ENCODE results near the gene CAMK1D. TPM values are rescaled to one million over a fixed set of nuclear protein-coding genes. Genes with fewer than 3 reads are reported as not detected.

CAMK1D gene
- total RNA-seq, 4 donors from 2014 or later, result 13.5 to 21.4 (median 15.7) TPM

- Histone ChIP-seq H3K36me3 (no peaks in the 10 kb centered on the region), H3K4me1 (no peaks in the 10 kb centered on the region), H3K9me3 (no peaks in the 10 kb centered on the region), H3K27me3 (no peaks in the 10 kb centered on the region), H3K4me3 (no peak overlapping the region), H3K27ac (no peak overlapping the region)
- in situ Hi-C loops (cut with MboI; ENCODE audit: low pct_ligation_motif_present in 1 of 4, low pct_unique_long_range_greater_than_20kb in 1 of 4, low sequenced_read_pairs in 3 of 4) (no loop called here), intact Hi-C loops (cut with DNase I; ENCODE audit: low total_unique reads) (no loop called here)
- no peak for TF ChIP-seq CTCF (IDR thresholded peaks at IDR 0.05)
- TF ChIP-seq POLR2A (IDR thresholded peaks at IDR 0.05), result no peak
- no peak for TF ChIP-seq POLR2AphosphoS5 (IDR thresholded peaks at IDR 0.05)
- TF ChIP-seq EP300 (IDR thresholded peaks at IDR 0.05; ENCODE audit: low read depth), result no peak
- 93% methylated on average over 5 of the region's 5 CpGs; no CpG with 5 or more reads in 1 of the 2 donors for WGBS, 2 donors (ENCODE audit: low coverage in 1 of 2)
- DNase-seq, result no peak
These were observed 405.7 kb downstream of the CAMK1D start for GRCh38 chr10:12755075-12755474.

- H3K27ac ChIP-seq, result no peak overlapping the region
These were observed 408.0 kb downstream of the CAMK1D start for GRCh38 chr10:12757351-12757750.

GRCh38 chr10:12758271-12758670, 408.9 kb downstream of the CAMK1D start:
- H3K27ac ChIP-seq, result no peak overlapping the region
- no peak for DNase-seq
- TF ChIP-seq CTCF (IDR thresholded peaks at IDR 0.05) (no peak), EP300 (IDR thresholded peaks at IDR 0.05; ENCODE audit: low read depth) (no peak), POLR2A (IDR thresholded peaks at IDR 0.05) (no peak), POLR2AphosphoS5 (IDR thresholded peaks at IDR 0.05) (no peak)
- intact Hi-C loops (cut with DNase I; ENCODE audit: low total_unique reads) (no loop called here), in situ Hi-C loops (cut with MboI; ENCODE audit: low pct_ligation_motif_present in 1 of 4, low pct_unique_long_range_greater_than_20kb in 1 of 4, low sequenced_read_pairs in 3 of 4) (no loop called here)
- 63 to 92% methylated on average over 1 to 2 of the region's 2 CpGs for WGBS, 2 donors (ENCODE audit: low coverage in 1 of 2)
- no peak overlapping the region for H3K4me3 ChIP-seq
- no peaks in the 10 kb centered on the region for H3K27me3 ChIP-seq
- H3K36me3 ChIP-seq, result no peaks in the 10 kb centered on the region
- no peaks in the 10 kb centered on the region for H3K4me1 ChIP-seq
- no peaks in the 10 kb centered on the region for H3K9me3 ChIP-seq

More at GRCh38 chr10:12757351-12757750, 408.0 kb downstream of the CAMK1D start:
- no peaks in the 10 kb centered on the region for H3K27me3 ChIP-seq
- no peaks in the 10 kb centered on the region for H3K9me3 ChIP-seq
- in situ Hi-C loops (cut with MboI; ENCODE audit: low pct_ligation_motif_present in 1 of 4, low pct_unique_long_range_greater_than_20kb in 1 of 4, low sequenced_read_pairs in 3 of 4), result no loop called here
- H3K4me3 ChIP-seq, result no peak overlapping the region
- intact Hi-C loops (cut with DNase I; ENCODE audit: low total_unique reads), result no loop called here
- H3K4me1 ChIP-seq, result no peaks in the 10 kb centered on the region
- TF ChIP-seq CTCF (IDR thresholded peaks at IDR 0.05), result no peak
- TF ChIP-seq EP300 (IDR thresholded peaks at IDR 0.05; ENCODE audit: low read depth), result no peak
- TF ChIP-seq POLR2AphosphoS5 (IDR thresholded peaks at IDR 0.05), result no peak
- 89 to 100% methylated on average over 1 to 2 of the region's 2 CpGs for WGBS, 2 donors (ENCODE audit: low coverage in 1 of 2)
- no peaks in the 10 kb centered on the region for H3K36me3 ChIP-seq
- DNase-seq, result no peak

GRCh38 chr10:12766223-12766622, 416.9 kb downstream of the CAMK1D start:
- in situ Hi-C loops (cut with MboI; ENCODE audit: low pct_ligation_motif_present in 1 of 4, low pct_unique_long_range_greater_than_20kb in 1 of 4, low sequenced_read_pairs in 3 of 4) (no loop called here), intact Hi-C loops (cut with DNase I; ENCODE audit: low total_unique reads) (no loop called here)
- no peaks in the 10 kb centered on the region for H3K27me3 ChIP-seq
- WGBS, 2 donors (ENCODE audit: low coverage in 1 of 2), result 52% methylated on average over 5 of the region's 5 CpGs; no CpG with 5 or more reads in 1 of the 2 donors
- H3K4me1 ChIP-seq, result no peaks in the 10 kb centered on the region
- no peak for DNase-seq
- TF ChIP-seq POLR2AphosphoS5 (IDR thresholded peaks at IDR 0.05) (no peak), POLR2A (IDR thresholded peaks at IDR 0.05) (no peak), EP300 (IDR thresholded peaks at IDR 0.05; ENCODE audit: low read depth) (no peak), CTCF (IDR thresholded peaks at IDR 0.05) (no peak)
- no peaks in the 10 kb centered on the region for H3K9me3 ChIP-seq
- H3K36me3 ChIP-seq, result no peaks in the 10 kb centered on the region
- H3K4me3 ChIP-seq, result no peak overlapping the region
- no peak overlapping the region for H3K27ac ChIP-seq
